ENCODE results near the gene KCNJ11.

KCNJ11 gene

GRCh38 chr11:17347676-17348075 is 40.8 kb downstream of the KCNJ11 start:
- TF ChIP-seq GATA2 (IDR thresholded peaks at IDR 0.05; ENCODE audit: low read depth, low read length) (no peak), GATA3 (IDR thresholded peaks at IDR 0.05; ENCODE audit: low read depth, low read length) (no peak)

DNA sequence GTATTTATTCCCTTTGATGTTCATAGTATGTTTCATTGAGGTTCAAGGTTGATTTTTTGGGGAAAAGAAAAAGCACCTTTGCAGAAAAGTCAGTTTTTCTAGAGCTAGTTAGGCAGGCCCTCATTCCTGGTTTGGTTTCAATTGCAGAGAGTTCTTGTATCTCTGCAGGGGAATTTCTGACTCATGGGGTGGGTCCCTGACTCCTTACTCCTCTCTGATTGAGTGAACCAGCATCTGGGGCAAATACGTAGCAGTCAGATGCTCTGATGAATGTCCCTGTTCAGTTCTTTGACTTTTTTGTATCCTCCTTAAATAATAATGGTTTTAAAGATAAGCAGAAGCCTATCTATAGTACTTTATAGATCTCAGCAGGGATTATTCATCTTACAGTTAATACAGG is 44.6 kb downstream of the KCNJ11 start:
- TF ChIP-seq GATA2 (IDR thresholded peaks at IDR 0.05; ENCODE audit: low read depth, low read length), result no peak
- no peak for TF ChIP-seq GATA3 (IDR thresholded peaks at IDR 0.05; ENCODE audit: low read depth, low read length)

GRCh38 chr11:17343257-17343656 is 45.2 kb downstream of the KCNJ11 start:
- TF ChIP-seq GATA2 (IDR thresholded peaks at IDR 0.05; ENCODE audit: low read depth, low read length), result no peak
- no peak for TF ChIP-seq GATA3 (IDR thresholded peaks at IDR 0.05; ENCODE audit: low read depth, low read length)
